Liver (tissue), 9 donors: ENCODE results near the gene CES5A. TPM values are rescaled to one million over a fixed set of nuclear protein-coding genes. Genes with fewer than 3 reads are reported as not detected.

Source experiments
- DNase-seq: peaks from one replicate; pipeline ENCODE4 v3.0.0-alpha.2; 2017; ENCODE audit warnings: low spot score
- H3K27ac ChIP-seq, 2 donors: one replicate each; pipeline ENCODE4 v1.7.0; 2013; ENCODE audit warnings: inconsistent platforms in 2 of 2, low read length in 2 of 2, control low read depth in 1 of 2, low read depth in 1 of 2, mild to moderate bottlenecking in 1 of 2
- H3K27me3 ChIP-seq, 4 donors: one replicate each; pipeline versions ENCODE4 v1.6.1 to v1.7.0; 2013; ENCODE audit warnings: low read length in 3 of 4, inconsistent platforms in 1 of 4, mild to moderate bottlenecking in 1 of 4, moderate library complexity in 1 of 4; ENCODE audit not compliant: control insufficient read depth in 4 of 4, insufficient read depth in 4 of 4
- H3K36me3 ChIP-seq, 4 donors: one replicate each; pipeline versions ENCODE4 v1.6.1 to v1.7.0; 2013; ENCODE audit warnings: low read length in 3 of 4, mild to moderate bottlenecking in 3 of 4, low read depth in 1 of 4, moderate library complexity in 1 of 4; ENCODE audit not compliant: control insufficient read depth in 4 of 4, insufficient read depth in 3 of 4
- H3K4me1 ChIP-seq, 4 donors: one replicate each; pipeline versions ENCODE4 v1.6.1 to v1.7.0; 2013; ENCODE audit warnings: low read length in 3 of 4, mild to moderate bottlenecking in 3 of 4, moderate library complexity in 1 of 4; ENCODE audit not compliant: control insufficient read depth in 4 of 4, insufficient read depth in 4 of 4
- H3K4me3 ChIP-seq, 3 donors: one replicate each; pipeline versions ENCODE4 v1.6.1 to v1.7.0; 2013; ENCODE audit warnings: low read length in 3 of 3, control low read depth in 1 of 3, low read depth in 1 of 3, mild to moderate bottlenecking in 1 of 3
- H3K9ac ChIP-seq, 2 donors: one replicate each; pipeline ENCODE4 v1.7.0; 2013; ENCODE audit warnings: low read length in 2 of 2, mild to moderate bottlenecking in 2 of 2, moderate library complexity in 2 of 2, control low read depth in 1 of 2, low read depth in 1 of 2
- H3K9me3 ChIP-seq, 4 donors: one replicate each; pipeline versions ENCODE4 v1.6.1 to v1.7.0; 2013; ENCODE audit warnings: low read length in 3 of 4; ENCODE audit not compliant: control insufficient read depth in 4 of 4
- ATF3 ChIP-seq: IDR thresholded peaks from 2 replicates; pipeline ENCODE4 v1.6.1; 2016; ENCODE audit warnings: antibody characterized with exemption
- CTCF ChIP-seq: fragments of 150-350 bp; IDR thresholded peaks from 2 replicates; pipeline ENCODE4 v1.5.1; 2017; ENCODE audit warnings: improper control_type of control experiment, low read depth, low read length; ENCODE audit not compliant: missing input control
- EGR1 ChIP-seq, 2 donors: IDR thresholded peaks; 2 replicates each; pipeline ENCODE4 v1.6.1; 2016 to 2018; ENCODE audit warnings: antibody characterized with exemption in 2 of 2, low read depth in 2 of 2
- FOXA1 ChIP-seq: IDR thresholded peaks from 2 replicates; pipeline ENCODE4 v1.6.1; 2016; ENCODE audit warnings: antibody characterized with exemption
- FOXA2 ChIP-seq: IDR thresholded peaks from 2 replicates; pipeline ENCODE4 v1.6.1; 2016; ENCODE audit warnings: antibody characterized with exemption
- GABPA ChIP-seq, 2 donors: IDR thresholded peaks in 1 of 2; conservative IDR thresholded peaks in 1 of 2; 2 replicates each; pipeline ENCODE4 v1.6.1; 2016; ENCODE audit warnings: antibody characterized with exemption in 2 of 2, mild to moderate bottlenecking in 1 of 2, moderate library complexity in 1 of 2
- HNF4A ChIP-seq, 2 donors: conservative IDR thresholded peaks; 2 replicates each; pipeline ENCODE4 v1.6.1; 2016; ENCODE audit warnings: antibody characterized with exemption in 2 of 2, mild to moderate bottlenecking in 2 of 2
- HNF4G ChIP-seq: IDR thresholded peaks from 2 replicates; pipeline ENCODE4 v1.6.1; 2016; ENCODE audit warnings: antibody characterized with exemption
- JUND ChIP-seq, 2 donors: IDR thresholded peaks; 2 replicates each; pipeline ENCODE4 v1.6.1; 2016; ENCODE audit warnings: antibody characterized with exemption in 2 of 2
- MAX ChIP-seq: IDR thresholded peaks from 2 replicates; pipeline ENCODE4 v1.6.1; 2016; ENCODE audit warnings: antibody characterized with exemption
- NR2F2 ChIP-seq: IDR thresholded peaks from 2 replicates; pipeline ENCODE4 v1.6.1; 2016; ENCODE audit warnings: antibody characterized with exemption
- RAD21 ChIP-seq, 2 donors: IDR thresholded peaks; 2 replicates each; pipeline ENCODE4 v1.6.1; 2016; ENCODE audit warnings: antibody characterized with exemption in 2 of 2, mild to moderate bottlenecking in 2 of 2
- REST ChIP-seq: IDR thresholded peaks from 2 replicates; pipeline ENCODE4 v1.6.1; 2016; ENCODE audit warnings: antibody characterized with exemption, mild to moderate bottlenecking
- RXRA ChIP-seq, 2 donors: IDR thresholded peaks; 2 replicates each; pipeline ENCODE4 v1.6.1; 2017 to 2018; ENCODE audit warnings: antibody characterized with exemption in 2 of 2, mild to moderate bottlenecking in 1 of 2
- SP1 ChIP-seq: IDR thresholded peaks from 2 replicates; pipeline ENCODE4 v1.6.1; 2018; ENCODE audit warnings: antibody characterized with exemption, mild to moderate bottlenecking
- TAF1 ChIP-seq: conservative IDR thresholded peaks from 2 replicates; pipeline ENCODE4 v1.6.1; 2016; ENCODE audit warnings: antibody characterized with exemption, mild to moderate bottlenecking
- YY1 ChIP-seq: IDR thresholded peaks from 2 replicates; pipeline ENCODE4 v1.6.1; 2016; ENCODE audit warnings: antibody characterized with exemption, mild to moderate bottlenecking
- ZBTB33 ChIP-seq: IDR thresholded peaks from 2 replicates; pipeline ENCODE4 v1.6.1; 2016; ENCODE audit warnings: antibody characterized with exemption
- WGBS: extraction: QIAGEN DNeasy Blood & Tissue Kit; methylation state at CpG from one replicate; pipeline ENCODE4 v1.1.7; 2013; 5-methylcytosine and 5-hydroxymethylcytosine counted together
- polyA plus RNA-seq, 2 donors: library from polyadenylated mRNA; stranded (reverse) in 1 of 2; unstranded in 1 of 2; fragments of 200-250 nt in 1 of 2; fragments of >200 nt in 1 of 2; fragmentation: Nextera tagmentation in 1 of 2; extraction: Ambion mirVana in 1 of 2; gene quantifications; one replicate each; pipeline versions ENCODE4 v1.2.1 to v1.2.3, GENCODE V29; 2013 to 2015
- total RNA-seq, 2 donors: library from RNA; depleted of rRNA; stranded (reverse); fragments of >200 nt; gene quantifications; one replicate each; pipeline ENCODE4 v1.2.3, GENCODE V29; 2014
- donor health status: healthy.
- donor health status: healthy.
- donor health status: healthy.
- donor health status: healthy.
- donor health status: healthy.

CES5A gene
- total and polyA plus RNA-seq, 4 donors: 0.67 to 1.5 (median 0.96) TPM; not detected in 1

GRCh38 chr16:55868980-55869379, 6.2 kb downstream of the CES5A start:
- 90% methylated on average over 7 of the region's 7 CpGs for WGBS
- TF ChIP-seq RXRA (IDR thresholded peaks at IDR 0.05) (no peak), FOXA2 (no peak), RAD21 (IDR thresholded peaks at IDR 0.05) (no peak), JUND (IDR thresholded peaks at IDR 0.05) (no peak), ZBTB33 (no peak), TAF1 (no peak), HNF4G (no peak), REST (no peak), FOXA1 (no peak), NR2F2 (no peak), CTCF (no peak), SP1 (no peak), HNF4A (conservative IDR thresholded peaks at IDR 0.05) (no peak), ATF3 (no peak), EGR1 (IDR thresholded peaks at IDR 0.05; ENCODE audit: low read depth in 2 of 2) (no peak), GABPA (IDR thresholded peaks at IDR 0.05 in 1 of 2, conservative IDR thresholded peaks at IDR 0.05 in 1 of 2) (no peak), YY1 (no peak), MAX (no peak)
- H3K27ac ChIP-seq: no peak overlapping the region
- no peak overlapping the region for H3K4me3 ChIP-seq
- H3K9me3 ChIP-seq: no peaks in the 10 kb centered on the region
- no peaks in the 10 kb centered on the region for H3K27me3 ChIP-seq
- H3K4me1 ChIP-seq: peaks cover 0 to 31% (median 22%) of the 10 kb centered on the region in 4 donors
- no peak overlapping the region for H3K9ac ChIP-seq
- no peak for DNase-seq
- H3K36me3 ChIP-seq: peaks cover 0 to 1% (median 0%) of the 10 kb centered on the region in 4 donors
